ENCODE data around the gene MRPL1. TPM values are rescaled to one million over a fixed set of nuclear protein-coding genes. Genes with fewer than 3 reads are reported as not detected.

Gene MRPL1
- total RNA-seq, 1 donor: 36.7 TPM

DNA sequence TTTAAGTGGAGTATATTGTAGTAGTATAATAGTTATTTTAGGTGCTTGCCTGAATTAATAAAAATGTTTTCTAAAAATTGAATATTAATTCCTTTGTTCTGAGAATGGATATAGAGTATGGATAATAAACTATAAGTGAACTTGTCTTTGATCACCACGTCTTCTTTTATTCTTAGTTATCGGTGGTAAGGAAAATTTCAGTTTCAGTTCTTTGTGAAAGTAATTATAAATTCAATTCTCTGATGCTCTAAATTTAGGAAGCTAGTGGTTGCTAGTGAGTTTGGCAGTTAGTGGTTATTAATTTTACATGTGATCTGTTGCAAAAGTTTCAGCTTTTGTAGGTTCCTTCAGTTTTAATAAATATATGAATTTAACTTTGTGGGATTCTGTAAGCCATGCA, 30.8 kb downstream of the MRPL1 start:
- no peak for DNase-seq (ENCODE audit: low read depth)
- no peak overlapping the region for H3K4me3 ChIP-seq (ENCODE audit: low read depth, low read length)
- TF ChIP-seq CTCF (IDR thresholded peaks at IDR 0.05; ENCODE audit: insufficient read depth, low read length): no peak

- no peak for TF ChIP-seq CTCF (IDR thresholded peaks at IDR 0.05; ENCODE audit: insufficient read depth, low read length)
- no peak overlapping the region for H3K4me3 ChIP-seq (ENCODE audit: low read depth, low read length)
- DNase-seq (ENCODE audit: low read depth): no peak
Observed at GRCh38 chr4:77899607-77900006, 37.0 kb downstream of the MRPL1 start.

- no peak for DNase-seq (ENCODE audit: low read depth)
- no peak for TF ChIP-seq CTCF (IDR thresholded peaks at IDR 0.05; ENCODE audit: insufficient read depth, low read length)
- H3K4me3 ChIP-seq (ENCODE audit: low read depth, low read length): no peak overlapping the region
Observed at GRCh38 chr4:77903186-77903585, 40.6 kb downstream of the MRPL1 start.

- DNase-seq (ENCODE audit: low read depth): no peak
- H3K4me3 ChIP-seq (ENCODE audit: low read depth, low read length): no peak overlapping the region
- no peak for TF ChIP-seq CTCF (IDR thresholded peaks at IDR 0.05; ENCODE audit: insufficient read depth, low read length)
Observed at GRCh38 chr4:77905651-77906263, 43.1 kb downstream of the MRPL1 start.

DNA sequence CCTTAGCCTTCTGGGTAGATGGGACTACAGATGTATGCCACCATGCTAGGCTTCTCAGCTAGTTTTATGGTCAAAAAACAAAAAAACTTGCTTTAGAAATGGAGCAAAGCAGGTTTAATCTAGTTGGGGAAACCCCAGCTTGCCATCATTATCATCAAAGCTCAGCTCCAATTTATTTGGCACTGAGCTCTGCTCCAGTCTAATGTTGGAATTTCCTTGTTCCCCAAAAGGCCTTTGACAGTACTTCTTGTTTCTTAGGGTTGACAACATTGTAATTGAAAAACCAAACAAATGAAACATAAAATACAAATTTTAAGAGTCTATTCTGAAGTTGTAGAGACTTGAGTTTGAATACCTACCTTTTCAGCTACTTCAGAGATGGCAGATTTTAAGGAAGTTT, 48.0 kb downstream of the MRPL1 start:
- DNase-seq (ENCODE audit: low read depth): no peak
- no peak overlapping the region for H3K4me3 ChIP-seq (ENCODE audit: low read depth, low read length)
- no peak for TF ChIP-seq CTCF (IDR thresholded peaks at IDR 0.05; ENCODE audit: insufficient read depth, low read length)

DNA sequence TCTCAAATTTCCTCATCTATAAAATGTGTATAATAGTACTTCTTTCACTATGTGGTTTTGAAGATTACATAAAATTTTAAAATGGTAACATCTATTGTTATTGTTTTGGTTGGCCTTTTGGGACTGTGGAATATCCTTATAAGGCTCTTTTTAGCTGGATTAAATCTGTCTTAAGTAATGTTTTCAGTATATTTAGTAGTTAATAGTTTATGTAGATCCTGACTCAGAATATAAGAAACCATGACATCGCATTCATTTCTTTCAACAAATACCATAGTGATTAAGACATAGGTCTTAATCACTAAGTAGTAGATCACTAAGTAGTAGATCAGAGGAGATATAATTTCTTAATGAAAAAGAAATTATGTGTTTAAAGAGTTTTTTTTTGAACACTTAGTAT, 48.5 kb downstream of the MRPL1 start:
- DNase-seq (ENCODE audit: low read depth): no peak
- TF ChIP-seq CTCF (IDR thresholded peaks at IDR 0.05; ENCODE audit: insufficient read depth, low read length): no peak
- H3K4me3 ChIP-seq (ENCODE audit: low read depth, low read length): no peak overlapping the region

GRCh38 chr4:77911842-77912450, 49.3 kb downstream of the MRPL1 start:
- peak; percentile 15 for DNase-seq (ENCODE audit: low read depth)
- TF ChIP-seq CTCF (IDR thresholded peaks at IDR 0.05; ENCODE audit: insufficient read depth, low read length): no peak
- H3K4me3 ChIP-seq (ENCODE audit: low read depth, low read length): no peak overlapping the region

Measured in fibroblast of the aortic adventitia (primary cell).